ENCODE results near the gene TSPAN4.
A peak's percentile ranks its signal among the peaks of the same experiment; 100 is the strongest.

The TSPAN4 gene

DNA sequence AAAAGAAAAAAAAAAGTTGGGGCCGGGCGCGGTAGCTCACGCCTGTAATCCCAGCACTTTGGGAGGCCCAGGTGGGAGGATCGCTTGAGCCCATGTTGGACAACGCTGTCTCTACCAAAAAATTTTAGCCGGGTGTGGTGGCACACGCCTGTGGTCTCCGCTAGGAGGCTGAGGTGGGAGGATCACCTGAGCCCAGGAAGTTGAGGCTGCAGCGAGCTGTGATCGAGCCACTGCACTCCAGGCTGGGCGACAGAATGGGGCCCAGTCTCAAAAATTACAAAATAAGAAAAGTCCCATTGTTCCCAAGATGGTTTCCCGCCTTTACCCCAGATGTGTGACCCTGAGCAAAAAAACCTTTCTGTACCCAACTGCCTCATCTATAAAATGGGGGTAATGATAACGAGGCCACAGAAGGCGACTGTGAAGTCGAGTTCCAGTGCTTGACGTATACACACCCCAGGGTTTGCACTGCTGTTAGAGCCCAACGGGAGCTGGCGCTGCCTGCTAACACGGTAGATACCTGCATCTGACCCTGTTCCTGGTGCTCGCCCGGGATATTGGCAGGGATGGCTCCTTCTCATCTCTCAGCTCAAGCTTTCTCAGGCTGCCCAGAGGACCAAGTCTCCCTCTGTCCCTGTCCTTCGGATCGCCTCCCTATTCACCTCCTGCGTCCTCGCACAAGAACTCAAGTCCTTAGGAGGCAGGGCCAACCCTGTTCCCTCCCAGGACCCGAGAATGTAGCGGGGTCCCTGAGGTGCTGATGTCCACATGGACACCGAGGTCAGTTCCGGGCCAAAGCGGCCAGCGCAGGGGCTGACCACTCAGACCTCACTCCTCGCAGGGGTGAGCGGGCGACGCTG lies 34.0 kb upstream of the TSPAN4 start:
- DNase-seq: no peak

GRCh38 chr11:809287-810039 lies 33.2 kb upstream of the TSPAN4 start, which contains the start of gene RPLP2:
RPLP2 (plus strand) TSS chr11:809967; CDS start chr11:810235, 268 bp downstream.
- peak; percentile 95 for DNase-seq

GRCh38 chr11:810040-810567 lies 32.5 kb upstream of the TSPAN4 start:
- no peak for DNase-seq

- no peak for DNase-seq
These were observed 31.0 kb upstream of the TSPAN4 start for GRCh38 chr11:811446-812245.

GRCh38 chr11:812390-812789 lies 30.3 kb upstream of the TSPAN4 start:
- DNase-seq: no peak

- DNase-seq: no peak
These were observed 29.6 kb upstream of the TSPAN4 start for GRCh38 chr11:813072-813455.

DNA sequence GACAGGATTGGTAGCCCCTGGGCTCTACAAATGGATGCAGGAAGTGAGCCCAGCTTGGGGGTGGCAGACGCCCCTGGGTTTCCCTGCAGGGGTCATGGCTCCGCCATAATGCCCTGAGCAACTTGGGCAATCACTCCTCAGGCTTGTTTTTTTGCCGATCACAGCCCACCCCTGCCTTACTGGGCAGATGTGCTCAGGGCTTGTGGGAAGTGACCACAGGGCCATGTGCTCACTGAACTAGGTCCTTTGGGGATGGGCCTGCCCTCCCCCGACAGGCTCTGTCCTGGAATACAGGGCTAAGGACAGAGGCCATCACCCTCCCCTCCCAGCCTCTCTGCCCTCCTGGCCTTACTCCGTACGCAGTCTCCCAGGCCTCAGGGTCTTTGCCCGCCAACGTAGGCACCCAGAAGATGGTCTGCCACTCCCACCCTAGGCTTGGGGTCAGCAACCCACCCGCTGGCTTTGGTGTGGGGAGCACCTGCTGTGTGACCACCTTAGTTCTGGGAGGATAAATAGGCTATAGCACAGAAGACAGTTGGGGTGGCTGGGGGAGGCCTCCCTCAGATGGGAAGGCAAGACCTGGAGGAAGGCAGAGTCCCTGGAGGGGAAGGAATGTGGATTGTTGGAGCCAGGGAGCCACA lies 29.1 kb upstream of the TSPAN4 start:
- no peak for DNase-seq

- no peak for DNase-seq
These were observed 26.8 kb upstream of the TSPAN4 start for GRCh38 chr11:815675-816432.

- DNase-seq: no peak
These were observed 26.2 kb upstream of the TSPAN4 start for GRCh38 chr11:816433-816779.

DNA sequence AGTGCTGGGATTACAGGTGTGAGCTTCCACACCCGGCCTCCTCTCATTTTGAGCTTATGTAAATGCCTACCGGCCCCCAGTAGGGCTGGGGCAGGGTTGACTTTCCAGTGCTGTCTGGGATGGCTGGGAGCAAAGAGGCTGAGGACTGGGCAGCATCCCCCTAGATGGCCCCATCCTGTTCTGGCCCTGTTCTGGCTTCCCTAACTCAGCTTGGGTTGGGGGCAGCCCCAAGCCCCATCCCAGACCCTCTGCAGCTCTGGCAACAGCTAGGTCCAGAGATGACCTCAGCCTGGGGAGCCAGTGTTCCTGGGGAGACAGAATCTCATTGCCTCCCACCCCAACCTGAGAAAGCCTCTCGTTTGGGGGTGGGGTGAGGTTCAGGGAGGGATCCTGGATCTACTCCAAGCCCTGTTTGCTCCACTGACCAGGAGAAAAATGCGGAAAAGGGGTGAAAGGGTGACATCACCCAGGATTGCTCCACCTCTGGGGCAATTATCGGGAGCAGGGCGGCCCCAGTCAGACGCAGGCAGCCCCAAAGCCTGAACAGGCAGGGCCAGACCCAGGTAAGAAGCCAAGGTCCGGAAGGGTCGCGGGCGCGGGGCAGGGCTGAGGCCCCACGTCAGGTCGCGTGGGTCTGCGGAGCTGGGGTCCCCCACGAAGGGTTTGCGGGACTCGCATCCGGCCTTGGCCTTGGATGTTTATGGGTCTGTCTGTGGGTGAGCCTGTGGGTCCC lies 24.1 kb upstream of the TSPAN4 start, which contains the start of gene PNPLA2:
PNPLA2 (plus strand) TSS at position 519 of the 733 bp plus-strand sequence. CDS start 805 bp downstream, outside the sequence.
- DNase-seq: no peak

- peak; percentile 82 for DNase-seq
These were observed 23.3 kb upstream of the TSPAN4 start for GRCh38 chr11:819129-819931.

DNA sequence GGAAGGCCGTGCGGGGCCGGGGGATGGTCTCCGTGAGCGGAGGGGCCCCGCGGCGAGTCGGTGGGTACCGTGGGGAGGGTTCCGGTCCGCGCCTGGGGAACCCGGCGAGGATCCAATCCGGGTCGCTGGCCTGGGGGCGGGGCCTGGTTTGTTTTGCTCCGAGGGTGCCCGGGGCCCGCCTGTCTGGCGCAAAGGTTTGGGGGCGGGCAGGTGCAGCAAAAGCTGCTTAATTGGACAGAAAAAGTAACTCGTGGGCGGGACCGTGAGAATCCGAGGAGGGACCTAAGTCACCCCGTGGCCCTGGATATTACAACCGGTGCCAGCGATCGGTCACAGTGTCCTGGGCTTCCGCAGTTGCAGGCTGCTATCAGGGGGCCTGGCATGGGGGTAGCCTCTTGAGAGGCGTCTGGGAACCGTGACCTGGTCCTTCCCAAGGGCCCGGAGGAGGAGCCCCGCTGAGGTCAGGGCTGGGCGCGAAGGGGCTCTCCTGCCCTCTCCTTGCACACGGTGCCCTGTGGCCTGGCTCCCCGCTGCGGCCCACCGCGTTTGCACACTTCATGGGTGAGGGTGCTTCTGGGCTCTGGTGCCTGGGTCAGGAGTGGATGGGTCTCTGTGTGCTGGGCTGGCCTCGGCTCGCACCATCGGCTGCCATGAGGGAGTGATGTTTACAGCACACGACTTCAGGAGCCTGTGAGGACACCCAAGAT lies 22.6 kb upstream of the TSPAN4 start:
- peak; percentile 74 for DNase-seq

DNA sequence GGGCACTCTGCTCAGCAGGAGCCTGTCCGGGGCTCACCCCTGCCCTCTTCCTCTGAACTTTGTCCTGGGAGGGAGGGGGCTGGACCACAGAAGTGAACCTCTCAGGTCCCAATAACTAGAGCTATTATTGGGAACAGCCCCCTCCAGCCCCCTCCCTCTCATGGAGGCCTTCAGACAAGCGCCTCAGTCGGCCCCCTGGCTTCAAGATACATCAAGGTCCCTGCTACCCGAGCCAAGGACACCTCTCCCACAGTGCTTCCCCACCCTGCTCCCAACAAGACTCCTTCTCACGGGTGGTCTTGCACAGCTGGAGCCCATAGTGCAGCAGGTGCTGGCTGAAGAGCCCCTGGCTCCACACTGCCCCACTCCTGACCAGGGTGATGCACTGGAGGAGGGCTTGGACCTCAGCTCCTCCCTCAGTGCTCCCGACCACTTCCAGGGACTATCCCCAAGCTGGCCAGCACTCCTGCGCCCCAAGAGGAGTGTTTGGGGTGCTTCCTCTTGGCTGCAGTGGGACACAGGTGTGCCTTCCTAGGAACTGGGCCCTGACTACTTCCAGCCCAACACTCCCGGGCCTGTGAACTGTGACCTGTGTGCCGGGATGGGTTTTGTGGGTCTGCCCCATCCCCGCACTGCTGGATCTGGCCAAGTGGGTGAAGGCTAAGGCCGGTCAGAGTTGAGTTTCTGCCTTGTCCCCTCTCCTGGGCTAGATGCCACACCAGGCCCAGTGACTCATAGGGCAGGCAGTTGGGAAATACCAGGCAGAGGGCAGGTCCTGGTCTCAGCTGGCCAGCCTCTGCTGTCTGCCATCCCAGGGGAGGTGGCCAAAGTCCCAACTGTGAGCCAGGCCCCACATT lies 21.8 kb upstream of the TSPAN4 start:
- no peak for DNase-seq

DNA sequence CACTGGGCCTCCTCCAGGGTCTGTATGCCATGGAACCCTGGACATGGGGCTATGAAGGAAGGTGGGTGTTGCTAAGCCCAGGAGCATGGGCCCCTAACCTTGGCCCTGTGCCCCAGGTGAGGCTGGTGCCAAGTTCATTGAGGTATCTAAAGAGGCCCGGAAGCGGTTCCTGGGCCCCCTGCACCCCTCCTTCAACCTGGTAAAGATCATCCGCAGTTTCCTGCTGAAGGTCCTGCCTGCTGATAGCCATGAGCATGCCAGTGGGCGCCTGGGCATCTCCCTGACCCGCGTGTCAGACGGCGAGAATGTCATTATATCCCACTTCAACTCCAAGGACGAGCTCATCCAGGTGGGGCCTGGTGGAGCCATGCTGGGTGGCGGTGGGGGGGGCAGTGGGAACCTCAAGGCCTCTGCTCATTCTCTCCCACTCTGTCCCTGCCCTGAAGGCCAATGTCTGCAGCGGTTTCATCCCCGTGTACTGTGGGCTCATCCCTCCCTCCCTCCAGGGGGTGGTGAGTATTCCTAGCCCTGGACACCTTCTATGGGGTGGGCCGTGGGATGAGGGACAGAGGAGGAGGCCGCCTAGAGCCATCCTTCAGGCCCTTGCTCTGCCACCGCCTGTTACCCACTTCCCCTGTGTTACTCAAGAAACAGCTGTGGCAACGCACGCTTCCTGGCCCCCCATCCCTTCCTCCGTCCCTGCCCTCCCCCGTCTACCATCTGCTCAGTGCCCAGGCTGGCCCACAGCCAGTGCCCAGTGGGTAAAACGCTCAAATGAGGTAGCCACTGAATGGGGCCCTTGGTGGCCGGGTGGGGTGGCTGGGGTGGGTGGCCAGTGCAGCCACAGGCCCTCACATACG lies 20.9 kb upstream of the TSPAN4 start:
- DNase-seq: no peak

DNA sequence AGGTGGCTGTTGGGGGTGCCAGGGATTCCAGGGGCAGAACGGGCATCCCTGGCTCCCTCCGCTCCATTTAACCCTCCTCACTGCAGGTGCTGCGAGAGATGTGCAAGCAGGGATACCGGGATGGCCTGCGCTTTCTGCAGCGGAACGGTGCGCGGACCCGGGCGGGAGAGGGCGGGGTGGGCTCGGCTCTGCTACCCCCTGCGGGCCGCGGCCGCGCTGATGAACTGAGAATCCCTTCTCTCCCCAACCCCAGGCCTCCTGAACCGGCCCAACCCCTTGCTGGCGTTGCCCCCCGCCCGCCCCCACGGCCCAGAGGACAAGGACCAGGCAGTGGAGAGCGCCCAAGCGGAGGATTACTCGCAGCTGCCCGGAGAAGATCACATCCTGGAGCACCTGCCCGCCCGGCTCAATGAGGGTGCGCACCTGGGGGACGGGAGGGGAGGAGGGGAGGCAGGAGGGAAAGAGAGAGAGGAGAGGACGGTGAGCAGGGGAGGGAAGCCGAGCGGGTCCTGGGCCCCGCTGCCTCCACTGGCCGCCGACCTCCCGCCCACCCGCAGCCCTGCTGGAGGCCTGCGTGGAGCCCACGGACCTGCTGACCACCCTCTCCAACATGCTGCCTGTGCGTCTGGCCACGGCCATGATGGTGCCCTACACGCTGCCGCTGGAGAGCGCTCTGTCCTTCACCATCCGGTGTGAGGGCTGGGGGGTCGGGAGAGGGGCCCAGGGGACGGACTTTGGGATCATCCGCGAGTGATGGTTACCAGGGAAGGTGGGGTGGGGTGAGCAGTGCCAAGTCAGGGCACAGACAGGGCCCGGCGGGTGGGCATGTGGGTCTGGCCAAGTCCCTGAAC lies 19.0 kb upstream of the TSPAN4 start:
- DNase-seq: no peak

GRCh38 chr11:824292-824880 lies 18.3 kb upstream of the TSPAN4 start:
- DNase-seq: no peak
